Prostate gland (tissue), 2 donors: Measurements from ENCODE around the gene UNC79. TPM values are rescaled to one million over a fixed set of nuclear protein-coding genes. Genes with fewer than 3 reads are reported as not detected.
"Not testable (repeated sequence)": the region's sequence is repeated elsewhere in the genome, so short reads cannot be mapped to it uniquely, and the experiment has no call there.

Experiments
- DNase-seq: peaks from one replicate; pipeline ENCODE4 v3.0.0-alpha.2; 2019; ENCODE audit warnings: low spot score
- H3K27ac ChIP-seq, 2 donors: fragments of 200-600 bp; sonication (generic); 2 replicates each; pipeline ENCODE4 v1.5.1; 2017 to 2019
- H3K27me3 ChIP-seq: fragments of 200-600 bp; sonication (generic); replicated peaks from 2 replicates; pipeline ENCODE4 v1.5.1; 2019; ENCODE audit not compliant: insufficient read depth
- H3K36me3 ChIP-seq, 2 donors: fragments of 200-600 bp; sonication (generic); 1 replicate in 1 of 2; 2 replicates in 1 of 2; pipeline versions ENCODE4 v1.5.1 to v1.8.1; 2017 to 2019
- H3K4me1 ChIP-seq: fragments of 200-600 bp; sonication (generic); replicated peaks from 2 replicates; pipeline ENCODE4 v1.5.1; 2019
- H3K4me3 ChIP-seq, 2 donors: fragments of 200-600 bp; sonication (generic); 2 replicates each; pipeline ENCODE4 v1.5.1; 2017 to 2019
- H3K9me3 ChIP-seq: fragments of 200-600 bp; sonication (generic); 2 replicates; pipeline ENCODE4 v1.5.1; 2017
- CTCF ChIP-seq, 4 experiments: fragments of 200-600 bp in 2 of 4; fragments of 450-650 bp in 2 of 4; sonication (generic) in 2 of 4; IDR thresholded peaks; 1 replicate in 3 of 4; 2 replicates in 1 of 4; pipeline ENCODE4 v1.5.1; 2016 to 2019; ENCODE audit warnings: antibody characterized with exemption in 4 of 4, mild to moderate bottlenecking in 2 of 4, moderate library complexity in 2 of 4
- POLR2A ChIP-seq: fragments of 450-650 bp; IDR thresholded peaks from one replicate; pipeline ENCODE4 v1.6.1; 2016; ENCODE audit warnings: antibody characterized with exemption, mild to moderate bottlenecking
- POLR2AphosphoS5 ChIP-seq: sonication (generic); formaldehyde crosslinking; IDR thresholded peaks from one replicate; pipeline ENCODE4 v1.6.1; 2017; ENCODE audit warnings: antibody characterized with exemption
- WGBS: methylation state at CpG from one replicate; pipeline ENCODE4 v1.1.5; 2018; 5-methylcytosine and 5-hydroxymethylcytosine counted together
- intact Hi-C: fragments of 100-400 bp; cut with DNase I; formaldehyde crosslinking; loops from one replicate; pipeline ENCODE4 v1.14.2; 2022
- total RNA-seq, 2 donors: library from RNA; depleted of rRNA; stranded (reverse); fragments of >200 nt; gene quantifications; one replicate each; pipeline ENCODE4 v1.1.0, GENCODE V29; 2016

The UNC79 gene
- total RNA-seq, 2 donors from 2014 or later: 0.32 to 1.0 TPM

- H3K4me1 ChIP-seq: no peaks in the 10 kb centered on the region
- H3K9me3 ChIP-seq: no peaks in the 10 kb centered on the region
- no peak overlapping the region for H3K4me3 ChIP-seq
- H3K27ac ChIP-seq: no peak overlapping the region
- 86% methylated on average over 1 of the region's 1 CpG for WGBS
- no peak for TF ChIP-seq CTCF (IDR thresholded peaks at IDR 0.05)
- no peak for TF ChIP-seq POLR2AphosphoS5
- no peak for TF ChIP-seq POLR2A
- no peaks in the 10 kb centered on the region for H3K27me3 ChIP-seq
- no peak for DNase-seq
- intact Hi-C loops: no loop called here
- no peaks in the 10 kb centered on the region for H3K36me3 ChIP-seq
These were observed 79.3 kb downstream of the UNC79 start for GRCh38 chr14:93510056-93510455.

GRCh38 chr14:93511001-93511400 is 80.3 kb downstream of the UNC79 start:
- Histone ChIP-seq H3K27ac (no peak overlapping the region), H3K36me3 (no peaks in the 10 kb centered on the region), H3K27me3 (no peaks in the 10 kb centered on the region), H3K9me3 (no peaks in the 10 kb centered on the region), H3K4me3 (no peak overlapping the region), H3K4me1 (no peaks in the 10 kb centered on the region)
- 89% methylated on average over 5 of the region's 5 CpGs for WGBS
- TF ChIP-seq CTCF (IDR thresholded peaks at IDR 0.05) (no peak), POLR2AphosphoS5 (no peak), POLR2A (no peak)
- DNase-seq: no peak
- intact Hi-C loops: no loop called here

GRCh38 chr14:93520053-93520607 is 89.4 kb downstream of the UNC79 start:
- intact Hi-C loops: no loop called here
- H3K36me3 ChIP-seq: no peaks in the 10 kb centered on the region
- no peak overlapping the region for H3K4me3 ChIP-seq
- H3K9me3 ChIP-seq: no peaks in the 10 kb centered on the region
- WGBS: 91% methylated on average over 3 of the region's 3 CpGs
- no peaks in the 10 kb centered on the region for H3K27me3 ChIP-seq
- TF ChIP-seq POLR2A (no peak), CTCF (IDR thresholded peaks at IDR 0.05) (no peak), POLR2AphosphoS5 (no peak)
- DNase-seq: no peak
- H3K27ac ChIP-seq: no peak overlapping the region
- H3K4me1 ChIP-seq: no peaks in the 10 kb centered on the region

GRCh38 chr14:93522221-93522620 is 91.5 kb downstream of the UNC79 start:
- Histone ChIP-seq H3K9me3 (no peaks in the 10 kb centered on the region), H3K4me3 (no peak overlapping the region), H3K36me3 (no peaks in the 10 kb centered on the region), H3K27ac (no peak overlapping the region), H3K27me3 (no peaks in the 10 kb centered on the region), H3K4me1 (no peaks in the 10 kb centered on the region)
- DNase-seq: no peak
- TF ChIP-seq POLR2A: no peak
- TF ChIP-seq POLR2AphosphoS5: no peak
- no peak for TF ChIP-seq CTCF (IDR thresholded peaks at IDR 0.05)
- intact Hi-C loops: no loop called here

GRCh38 chr14:93525216-93525615 is 94.5 kb downstream of the UNC79 start:
- DNase-seq, H3K27me3 ChIP-seq, H3K9me3 ChIP-seq, H3K36me3 ChIP-seq, H3K4me1 ChIP-seq, H3K4me3 ChIP-seq, intact Hi-C loops, H3K27ac ChIP-seq: not testable (repeated sequence)
- 91% methylated on average over 5 of the region's 5 CpGs for WGBS
